Liver (tissue), 9 donors: ENCODE results near the gene ARPP21. TPM values are rescaled to one million over a fixed set of nuclear protein-coding genes. Genes with fewer than 3 reads are reported as not detected.

ENCODE experiments used
- DNase-seq: peaks from one replicate; pipeline ENCODE4 v3.0.0-alpha.2; 2017; ENCODE audit warnings: low spot score
- H3K27ac ChIP-seq, 2 donors: one replicate each; pipeline ENCODE4 v1.7.0; 2013; ENCODE audit warnings: inconsistent platforms in 2 of 2, low read length in 2 of 2, control low read depth in 1 of 2, low read depth in 1 of 2, mild to moderate bottlenecking in 1 of 2
- H3K27me3 ChIP-seq, 4 donors: one replicate each; pipeline versions ENCODE4 v1.6.1 to v1.7.0; 2013; ENCODE audit warnings: low read length in 3 of 4, inconsistent platforms in 1 of 4, mild to moderate bottlenecking in 1 of 4, moderate library complexity in 1 of 4; ENCODE audit not compliant: control insufficient read depth in 4 of 4, insufficient read depth in 4 of 4
- H3K36me3 ChIP-seq, 4 donors: one replicate each; pipeline versions ENCODE4 v1.6.1 to v1.7.0; 2013; ENCODE audit warnings: low read length in 3 of 4, mild to moderate bottlenecking in 3 of 4, low read depth in 1 of 4, moderate library complexity in 1 of 4; ENCODE audit not compliant: control insufficient read depth in 4 of 4, insufficient read depth in 3 of 4
- H3K4me1 ChIP-seq, 4 donors: one replicate each; pipeline versions ENCODE4 v1.6.1 to v1.7.0; 2013; ENCODE audit warnings: low read length in 3 of 4, mild to moderate bottlenecking in 3 of 4, moderate library complexity in 1 of 4; ENCODE audit not compliant: control insufficient read depth in 4 of 4, insufficient read depth in 4 of 4
- H3K4me3 ChIP-seq, 3 donors: one replicate each; pipeline versions ENCODE4 v1.6.1 to v1.7.0; 2013; ENCODE audit warnings: low read length in 3 of 3, control low read depth in 1 of 3, low read depth in 1 of 3, mild to moderate bottlenecking in 1 of 3
- H3K9ac ChIP-seq, 2 donors: one replicate each; pipeline ENCODE4 v1.7.0; 2013; ENCODE audit warnings: low read length in 2 of 2, mild to moderate bottlenecking in 2 of 2, moderate library complexity in 2 of 2, control low read depth in 1 of 2, low read depth in 1 of 2
- H3K9me3 ChIP-seq, 4 donors: one replicate each; pipeline versions ENCODE4 v1.6.1 to v1.7.0; 2013; ENCODE audit warnings: low read length in 3 of 4; ENCODE audit not compliant: control insufficient read depth in 4 of 4
- ATF3 ChIP-seq: IDR thresholded peaks from 2 replicates; pipeline ENCODE4 v1.6.1; 2016; ENCODE audit warnings: antibody characterized with exemption
- CTCF ChIP-seq: fragments of 150-350 bp; IDR thresholded peaks from 2 replicates; pipeline ENCODE4 v1.5.1; 2017; ENCODE audit warnings: improper control_type of control experiment, low read depth, low read length; ENCODE audit not compliant: missing input control
- EGR1 ChIP-seq, 2 donors: IDR thresholded peaks; 2 replicates each; pipeline ENCODE4 v1.6.1; 2016 to 2018; ENCODE audit warnings: antibody characterized with exemption in 2 of 2, low read depth in 2 of 2
- FOXA1 ChIP-seq: IDR thresholded peaks from 2 replicates; pipeline ENCODE4 v1.6.1; 2016; ENCODE audit warnings: antibody characterized with exemption
- FOXA2 ChIP-seq: IDR thresholded peaks from 2 replicates; pipeline ENCODE4 v1.6.1; 2016; ENCODE audit warnings: antibody characterized with exemption
- GABPA ChIP-seq, 2 donors: IDR thresholded peaks in 1 of 2; conservative IDR thresholded peaks in 1 of 2; 2 replicates each; pipeline ENCODE4 v1.6.1; 2016; ENCODE audit warnings: antibody characterized with exemption in 2 of 2, mild to moderate bottlenecking in 1 of 2, moderate library complexity in 1 of 2
- HNF4A ChIP-seq, 2 donors: conservative IDR thresholded peaks; 2 replicates each; pipeline ENCODE4 v1.6.1; 2016; ENCODE audit warnings: antibody characterized with exemption in 2 of 2, mild to moderate bottlenecking in 2 of 2
- HNF4G ChIP-seq: IDR thresholded peaks from 2 replicates; pipeline ENCODE4 v1.6.1; 2016; ENCODE audit warnings: antibody characterized with exemption
- JUND ChIP-seq, 2 donors: IDR thresholded peaks; 2 replicates each; pipeline ENCODE4 v1.6.1; 2016; ENCODE audit warnings: antibody characterized with exemption in 2 of 2
- MAX ChIP-seq: IDR thresholded peaks from 2 replicates; pipeline ENCODE4 v1.6.1; 2016; ENCODE audit warnings: antibody characterized with exemption
- NR2F2 ChIP-seq: IDR thresholded peaks from 2 replicates; pipeline ENCODE4 v1.6.1; 2016; ENCODE audit warnings: antibody characterized with exemption
- RAD21 ChIP-seq, 2 donors: IDR thresholded peaks; 2 replicates each; pipeline ENCODE4 v1.6.1; 2016; ENCODE audit warnings: antibody characterized with exemption in 2 of 2, mild to moderate bottlenecking in 2 of 2
- REST ChIP-seq: IDR thresholded peaks from 2 replicates; pipeline ENCODE4 v1.6.1; 2016; ENCODE audit warnings: antibody characterized with exemption, mild to moderate bottlenecking
- RXRA ChIP-seq, 2 donors: IDR thresholded peaks; 2 replicates each; pipeline ENCODE4 v1.6.1; 2017 to 2018; ENCODE audit warnings: antibody characterized with exemption in 2 of 2, mild to moderate bottlenecking in 1 of 2
- SP1 ChIP-seq: IDR thresholded peaks from 2 replicates; pipeline ENCODE4 v1.6.1; 2018; ENCODE audit warnings: antibody characterized with exemption, mild to moderate bottlenecking
- TAF1 ChIP-seq: conservative IDR thresholded peaks from 2 replicates; pipeline ENCODE4 v1.6.1; 2016; ENCODE audit warnings: antibody characterized with exemption, mild to moderate bottlenecking
- ZBTB33 ChIP-seq: IDR thresholded peaks from 2 replicates; pipeline ENCODE4 v1.6.1; 2016; ENCODE audit warnings: antibody characterized with exemption
- WGBS: extraction: QIAGEN DNeasy Blood & Tissue Kit; methylation state at CpG from one replicate; pipeline ENCODE4 v1.1.7; 2013; 5-methylcytosine and 5-hydroxymethylcytosine counted together
- polyA plus RNA-seq, 2 donors: library from polyadenylated mRNA; stranded (reverse) in 1 of 2; unstranded in 1 of 2; fragments of 200-250 nt in 1 of 2; fragments of >200 nt in 1 of 2; fragmentation: Nextera tagmentation in 1 of 2; extraction: Ambion mirVana in 1 of 2; gene quantifications; one replicate each; pipeline versions ENCODE4 v1.2.1 to v1.2.3, GENCODE V29; 2013 to 2015
- total RNA-seq, 2 donors: library from RNA; depleted of rRNA; stranded (reverse); fragments of >200 nt; gene quantifications; one replicate each; pipeline ENCODE4 v1.2.3, GENCODE V29; 2014
- donor health status: healthy.
- donor health status: healthy.
- donor health status: healthy.
- donor health status: healthy.
- donor health status: healthy.

Gene ARPP21
- total and polyA plus RNA-seq, 4 donors = 0.42 to 1.3 (median 0.66) TPM; not detected in 1

- Histone ChIP-seq H3K27me3 (no peaks in the 10 kb centered on the region), H3K9ac (no peak overlapping the region), H3K27ac (no peak overlapping the region), H3K4me1 (no peaks in the 10 kb centered on the region), H3K36me3 (no peaks in the 10 kb centered on the region), H3K9me3 (no peaks in the 10 kb centered on the region), H3K4me3 (no peak overlapping the region)
- TF ChIP-seq TAF1 (no peak), HNF4A (conservative IDR thresholded peaks at IDR 0.05) (no peak), HNF4G (no peak), JUND (IDR thresholded peaks at IDR 0.05) (no peak), ATF3 (no peak), MAX (no peak), EGR1 (IDR thresholded peaks at IDR 0.05; ENCODE audit: low read depth in 2 of 2) (no peak), SP1 (no peak), NR2F2 (no peak), GABPA (IDR thresholded peaks at IDR 0.05 in 1 of 2, conservative IDR thresholded peaks at IDR 0.05 in 1 of 2) (no peak)
- DNase-seq = no peak
- WGBS = 84% methylated on average over 4 of the region's 4 CpGs
Measured at GRCh38 chr3:35737934-35738706, 98.8 kb downstream of the ARPP21 start.

- DNase-seq = no peak
- H3K4me3 ChIP-seq = no peak overlapping the region
- H3K27me3 ChIP-seq = no peaks in the 10 kb centered on the region
- H3K9ac ChIP-seq = no peak overlapping the region
- WGBS = 77% methylated on average over 5 of the region's 5 CpGs
- H3K36me3 ChIP-seq = no peaks in the 10 kb centered on the region
- no peaks in the 10 kb centered on the region for H3K4me1 ChIP-seq
- no peak overlapping the region for H3K27ac ChIP-seq
- TF ChIP-seq REST = no peak
- no peak for TF ChIP-seq FOXA2
- no peak for TF ChIP-seq ATF3
- TF ChIP-seq MAX = no peak
- TF ChIP-seq RAD21 (IDR thresholded peaks at IDR 0.05) = no peak
- TF ChIP-seq NR2F2 = no peak
- no peak for TF ChIP-seq GABPA (IDR thresholded peaks at IDR 0.05 in 1 of 2, conservative IDR thresholded peaks at IDR 0.05 in 1 of 2)
- no peak for TF ChIP-seq CTCF
- TF ChIP-seq FOXA1 = no peak
- no peak for TF ChIP-seq SP1
- no peak for TF ChIP-seq RXRA (IDR thresholded peaks at IDR 0.05)
- no peak for TF ChIP-seq HNF4G
- TF ChIP-seq HNF4A (conservative IDR thresholded peaks at IDR 0.05) = no peak
- no peak for TF ChIP-seq EGR1 (IDR thresholded peaks at IDR 0.05; ENCODE audit: low read depth in 2 of 2)
- TF ChIP-seq ZBTB33 = no peak
- no peaks in the 10 kb centered on the region for H3K9me3 ChIP-seq
Measured at GRCh38 chr3:35739181-35739809, 100.0 kb downstream of the ARPP21 start.
